Activated CD4-positive, alpha-beta T cell treated with anti-CD3 and anti-CD28 coated beads for 4 hours (primary cell): ENCODE measurements around the gene DNHD1.
A peak's percentile ranks its signal among the peaks of the same experiment; 100 is the strongest.

Experiments used
- DNase-seq, 2 donors: peaks; one replicate each; pipeline ENCODE4 v3.0.0-alpha.2; 2020

The DNHD1 gene, protein sequence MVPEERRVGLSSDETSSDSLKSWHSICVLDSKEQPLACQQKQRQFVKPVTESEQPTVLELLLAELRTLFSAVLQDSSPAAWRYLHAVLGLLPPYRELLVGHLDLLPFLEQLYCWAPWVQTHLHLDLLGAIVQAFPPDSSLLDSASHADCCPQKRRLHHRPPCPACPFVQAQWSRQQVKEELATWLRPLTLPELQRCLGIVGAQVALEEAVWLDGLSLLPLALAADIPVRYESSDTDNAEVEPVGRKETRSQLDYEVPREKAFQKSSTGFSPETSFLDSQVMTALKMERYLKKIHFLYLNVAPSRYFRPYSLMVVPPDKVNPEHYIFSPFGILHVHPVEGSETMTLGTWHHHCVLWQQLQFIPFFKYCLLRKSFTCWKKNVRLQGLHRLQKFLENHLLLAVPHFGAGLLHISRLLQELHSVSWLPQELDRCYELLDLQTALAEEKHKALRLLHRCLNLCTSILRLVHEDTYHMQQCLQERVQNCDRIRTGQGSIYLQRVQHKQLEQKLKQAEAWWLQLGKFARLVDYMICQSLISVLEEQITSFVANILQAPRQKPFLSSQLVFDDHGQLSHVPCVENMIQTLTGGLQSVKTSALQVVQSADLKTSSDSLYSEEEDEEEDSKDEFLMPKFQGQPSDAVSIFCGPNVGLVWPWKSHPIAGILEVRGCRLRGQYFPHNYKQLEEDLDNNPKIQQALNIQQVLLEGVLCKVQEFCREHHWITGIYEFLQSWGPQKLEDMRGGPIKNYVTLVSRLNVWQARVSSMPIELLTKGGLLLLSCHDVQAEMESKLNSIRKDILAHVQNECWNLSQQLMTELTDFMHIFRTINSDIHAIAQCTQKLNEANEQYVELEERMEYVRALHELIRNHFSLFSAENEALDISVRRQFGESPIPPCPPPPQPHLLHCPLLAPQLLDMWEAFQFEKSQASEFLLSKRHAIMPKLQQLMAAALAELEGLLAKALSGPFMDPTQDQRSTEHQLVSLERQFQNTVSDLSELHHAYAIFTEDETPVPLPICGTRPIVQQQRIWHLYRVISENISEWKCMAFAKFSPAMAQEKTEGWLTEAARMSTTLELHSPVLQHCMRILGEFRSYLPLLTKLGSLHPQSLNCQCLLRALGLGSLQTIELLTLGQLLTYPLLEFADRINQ (N-terminal part only)

DNA sequence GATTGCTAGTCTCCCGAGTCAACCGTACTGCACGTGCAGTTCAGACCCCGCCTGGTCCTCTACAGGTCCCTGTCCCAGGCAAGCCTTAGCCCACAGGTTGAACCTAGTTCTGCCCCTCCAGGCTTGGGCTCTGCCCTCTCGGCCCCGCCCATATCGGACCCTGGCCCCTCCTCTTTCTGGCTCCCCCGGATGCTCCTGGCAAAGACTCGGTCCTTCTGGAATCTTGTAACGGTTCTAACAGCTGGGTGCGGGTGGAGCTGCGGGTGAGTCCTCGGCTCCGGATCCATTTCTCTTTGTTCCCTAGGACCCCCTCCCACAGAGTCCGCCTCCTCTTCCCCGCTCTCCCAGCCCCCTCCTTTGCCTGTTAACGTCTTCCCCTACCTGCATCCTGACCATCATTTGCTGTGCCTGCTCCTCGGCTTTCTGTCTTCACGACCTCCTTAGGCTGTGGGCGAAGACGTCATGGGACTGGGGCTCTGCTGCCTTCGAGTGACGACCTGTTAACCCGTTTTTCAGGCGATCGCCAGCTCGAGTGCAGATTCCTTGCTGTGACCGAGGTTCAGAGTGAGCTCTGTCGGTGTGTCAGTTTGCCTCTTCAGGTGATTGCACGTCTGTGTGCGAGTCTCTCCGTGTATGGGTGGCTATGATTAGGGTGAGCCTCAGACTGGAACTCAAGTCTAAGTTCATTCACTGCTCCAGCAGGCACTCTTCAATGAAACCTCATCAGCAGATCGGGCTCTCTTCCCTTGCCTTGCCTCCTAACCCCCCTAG, at the start of gene DNHD1:
Gene DNHD1, plus strand, starts transcription at position 212 of the 771 bp plus-strand sequence. CDS start 936 bp downstream, outside the sequence.
- no peak for DNase-seq

DNA sequence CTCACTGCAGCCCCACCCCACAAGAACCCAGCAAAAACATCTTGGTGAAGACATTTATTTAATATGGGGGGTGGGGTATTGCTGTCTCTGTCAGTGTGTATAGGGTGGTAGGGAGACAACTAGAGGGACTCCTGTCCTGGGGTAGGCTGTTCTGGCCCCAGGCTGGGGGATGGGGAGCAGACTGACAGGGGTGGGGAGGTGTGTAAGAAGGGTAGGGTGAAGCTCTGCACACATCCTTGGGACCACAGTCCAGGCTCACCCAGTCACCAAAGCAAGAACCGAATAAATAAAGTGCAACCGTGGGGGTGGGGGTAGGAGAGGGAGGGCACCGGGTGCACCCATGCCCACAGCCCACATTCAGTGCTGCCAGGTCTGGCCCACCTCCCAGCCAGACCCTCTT, 48.5 kb upstream of the DNHD1 start:
- DNase-seq: no peak

DNA sequence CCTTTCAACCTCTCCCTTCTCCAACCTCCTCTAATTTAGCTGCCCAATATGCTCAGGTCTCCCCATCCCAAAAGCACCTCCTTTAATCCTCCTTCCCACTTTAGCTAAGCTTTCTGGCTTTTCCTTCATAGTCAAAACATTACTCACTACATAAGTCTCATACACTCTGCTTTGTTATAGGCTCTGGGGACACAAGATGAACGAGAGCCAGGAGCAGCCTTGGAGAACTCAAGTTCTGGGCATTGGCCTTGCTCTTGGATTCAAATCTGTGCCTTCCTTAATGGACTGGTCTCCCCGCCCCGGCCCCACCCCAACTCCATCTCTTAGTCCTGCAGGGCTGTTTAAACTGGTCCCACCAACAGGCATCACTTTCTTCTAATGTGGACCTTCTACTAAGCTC, 44.9 kb upstream of the DNHD1 start:
- DNase-seq: no peak

DNA sequence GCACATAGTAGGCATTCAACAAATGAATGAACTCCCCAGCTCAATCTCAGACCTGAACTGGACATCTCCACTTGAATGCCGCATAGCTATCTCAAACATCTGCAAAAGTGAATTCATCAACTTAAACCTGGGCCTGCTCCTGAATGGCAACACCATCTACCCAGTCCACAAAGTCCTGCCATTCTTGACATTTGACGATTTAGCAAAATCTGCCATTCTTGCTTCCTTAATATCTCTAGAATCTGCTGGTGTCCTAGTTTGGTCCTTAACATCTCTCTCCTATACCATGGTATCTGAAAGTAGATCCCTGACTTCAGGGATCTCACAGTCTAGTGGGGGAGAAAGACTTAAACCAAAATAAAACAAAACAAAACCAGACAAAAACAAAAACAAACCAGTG, 43.9 kb upstream of the DNHD1 start:
- no peak for DNase-seq

DNA sequence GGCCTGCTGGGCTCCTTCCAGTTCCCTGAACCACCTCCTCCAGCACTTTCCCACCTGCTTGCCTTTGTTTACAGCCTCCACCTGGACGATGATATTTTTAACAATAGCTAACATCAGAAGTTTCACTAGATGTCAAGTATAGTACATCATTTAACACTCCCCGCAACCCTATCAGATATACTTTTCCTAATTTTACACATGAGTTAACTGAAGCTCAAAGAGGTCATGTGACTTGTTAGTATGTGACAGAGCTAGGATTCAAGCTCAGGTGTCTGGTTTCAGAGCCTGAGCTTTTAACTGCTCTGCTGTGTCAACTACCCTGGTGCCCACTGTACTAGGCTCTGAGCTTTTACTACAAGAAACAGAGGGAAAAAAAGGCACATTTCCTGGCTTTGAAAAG, 42.0 kb upstream of the DNHD1 start:
- DNase-seq: no peak

DNA sequence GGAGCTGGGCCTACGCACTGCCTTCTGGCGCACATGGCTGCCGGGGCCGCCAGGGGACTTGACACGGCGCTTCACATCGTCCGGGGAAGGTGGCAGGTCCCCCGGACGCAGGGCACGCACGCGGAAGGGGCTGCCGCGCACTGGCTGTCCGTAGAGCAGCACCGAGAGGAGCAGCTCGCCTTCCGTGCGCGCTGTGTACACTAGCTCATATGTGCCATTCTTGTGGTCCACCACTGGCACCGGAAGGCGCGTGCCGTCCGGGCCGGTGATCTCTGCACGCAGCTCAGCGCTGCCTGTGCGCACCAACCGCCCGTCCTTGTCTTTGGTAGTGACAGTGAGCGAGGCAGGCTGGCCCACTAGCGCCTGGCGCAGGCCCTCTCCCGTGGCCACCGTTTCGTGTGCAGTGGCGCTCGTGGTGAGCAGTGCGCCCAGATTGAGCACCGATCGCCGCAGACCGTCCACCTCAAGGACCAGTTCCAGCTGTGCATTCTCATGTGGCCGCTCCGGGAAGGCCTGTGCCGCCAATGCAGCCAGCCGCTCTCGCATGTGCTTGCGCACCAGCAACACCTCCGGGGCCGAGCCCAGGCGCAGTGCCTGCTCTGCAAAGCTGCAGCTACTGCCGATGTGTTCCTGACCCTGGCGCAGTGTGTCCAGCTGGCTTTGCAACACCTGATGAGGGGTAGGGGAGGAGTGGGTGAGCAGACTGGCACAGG, 40.6 kb upstream of the DNHD1 start:
- DNase-seq: no peak

DNA sequence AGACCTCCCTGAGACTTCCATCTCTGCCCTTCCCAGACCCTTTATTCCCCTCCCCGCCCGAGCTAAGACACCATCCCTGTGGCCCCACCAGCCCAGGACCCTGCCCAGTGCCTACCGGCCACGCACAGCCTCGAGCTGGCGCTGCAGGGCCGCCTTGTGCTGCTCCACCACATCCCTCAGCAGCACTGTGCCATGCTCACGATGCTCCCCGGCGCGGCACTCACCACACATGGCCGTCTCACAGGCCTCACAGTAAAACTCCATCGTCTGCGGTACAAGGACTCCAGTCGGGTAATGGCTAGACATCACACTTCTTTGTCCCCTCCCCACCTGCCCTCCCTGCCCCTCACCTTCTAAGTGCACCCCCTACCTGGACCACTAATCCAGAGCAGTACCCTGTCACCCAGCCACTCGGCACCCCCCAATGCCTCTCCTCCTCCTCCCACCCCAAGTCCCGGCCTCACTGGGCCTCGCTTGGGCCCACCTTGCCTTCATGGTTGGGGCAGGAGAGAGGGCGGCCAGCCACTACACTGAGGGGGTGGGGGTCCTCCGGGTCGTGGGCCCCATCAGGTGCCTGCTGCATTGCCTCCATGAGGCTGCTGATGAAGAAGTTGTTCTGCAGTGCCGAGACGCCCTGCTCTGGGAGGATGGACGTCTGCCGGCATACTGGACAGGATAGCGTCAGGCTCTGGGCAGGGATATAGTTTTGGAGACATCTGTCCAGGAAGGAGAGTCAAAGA, 39.3 kb upstream of the DNHD1 start:
- DNase-seq: no peak

DNA sequence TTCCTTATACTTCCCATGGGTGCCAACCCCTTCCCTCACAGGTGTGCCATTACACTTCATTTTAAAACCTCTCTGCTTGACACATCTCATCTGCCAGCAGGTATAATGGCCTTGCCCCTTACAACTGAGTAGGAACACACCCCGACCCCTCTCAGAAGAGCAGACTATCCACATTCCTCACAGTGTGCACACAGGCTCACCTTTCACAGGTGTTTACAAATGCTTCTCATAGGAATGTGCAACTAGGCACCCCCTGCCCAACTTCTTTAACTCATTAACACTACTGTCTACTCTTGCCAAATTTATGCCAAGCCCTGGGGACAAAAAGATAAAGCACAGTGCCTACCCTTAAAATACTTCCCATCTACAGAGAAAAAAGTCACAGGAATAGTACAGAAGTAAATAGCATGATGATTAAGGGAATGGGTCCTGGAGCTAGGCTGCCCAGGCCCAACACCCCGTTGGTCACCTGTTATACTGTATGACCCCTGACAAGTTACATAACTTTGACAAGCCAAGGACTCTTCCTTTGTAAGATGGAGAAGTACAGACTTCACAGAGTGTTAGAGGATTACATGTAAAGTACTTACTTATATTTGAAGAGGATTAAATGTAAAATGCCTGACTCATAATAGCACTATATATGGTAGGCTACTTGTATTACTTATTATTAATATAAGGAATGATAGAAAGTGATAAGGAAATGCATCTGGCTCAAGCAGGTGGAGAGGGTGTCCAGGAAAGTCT, 38.6 kb upstream of the DNHD1 start:
- no peak for DNase-seq

DNA sequence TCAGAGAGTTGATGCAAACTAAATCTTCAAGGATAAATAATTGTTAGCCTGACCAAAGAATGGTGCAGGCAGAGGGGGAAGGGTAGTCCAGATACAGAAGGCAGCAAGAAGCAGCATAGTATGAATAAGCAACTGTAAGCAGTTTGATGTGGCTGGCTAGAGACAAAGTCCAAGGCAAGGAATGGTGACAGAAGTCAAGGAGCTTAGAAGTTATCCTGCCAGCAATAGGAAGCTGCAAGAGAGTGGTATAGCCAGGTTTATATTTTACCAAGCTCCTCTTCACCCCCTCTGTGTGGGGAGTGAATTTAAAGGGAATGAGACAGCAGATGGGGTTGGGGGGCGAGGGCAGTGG, 38.0 kb upstream of the DNHD1 start:
- DNase-seq: no peak

DNA sequence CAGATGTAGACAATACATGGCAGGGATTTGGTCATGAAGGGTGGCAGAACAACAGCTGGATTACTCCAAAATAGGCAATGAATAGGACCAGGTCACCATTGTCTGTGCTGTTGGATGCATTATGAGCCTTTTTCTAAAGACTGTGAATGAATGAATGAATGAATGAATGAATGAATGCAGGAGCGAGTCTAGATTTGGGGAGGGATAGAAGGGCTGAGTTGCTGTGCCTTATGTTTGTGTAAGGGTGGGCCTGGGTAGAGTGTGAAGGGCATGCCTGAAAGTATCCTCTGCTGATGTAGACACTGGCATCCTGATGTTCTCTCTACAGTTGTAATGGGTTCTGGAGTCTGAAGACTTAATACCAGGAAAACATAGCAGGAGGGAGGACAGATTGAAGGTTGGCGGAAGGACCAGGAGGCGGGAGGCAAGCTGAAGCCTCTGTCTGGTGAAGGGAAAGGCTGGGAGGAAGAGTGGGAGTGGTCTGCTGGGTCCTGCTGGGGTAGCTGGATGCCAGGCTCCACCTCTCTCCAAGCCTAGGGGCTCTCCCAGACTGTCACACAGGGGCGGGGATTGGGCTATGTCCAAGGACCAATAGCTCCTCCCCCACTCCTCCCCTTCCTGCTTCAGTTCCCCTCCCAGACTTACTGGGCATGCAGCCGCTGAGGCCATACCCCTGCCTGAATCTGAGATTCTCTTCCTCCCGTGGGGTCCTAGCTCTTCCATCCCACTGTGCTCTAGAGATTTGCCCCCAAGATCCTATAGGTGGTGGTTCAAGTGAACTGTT, 28.2 kb upstream of the DNHD1 start:
- DNase-seq: no peak

DNA sequence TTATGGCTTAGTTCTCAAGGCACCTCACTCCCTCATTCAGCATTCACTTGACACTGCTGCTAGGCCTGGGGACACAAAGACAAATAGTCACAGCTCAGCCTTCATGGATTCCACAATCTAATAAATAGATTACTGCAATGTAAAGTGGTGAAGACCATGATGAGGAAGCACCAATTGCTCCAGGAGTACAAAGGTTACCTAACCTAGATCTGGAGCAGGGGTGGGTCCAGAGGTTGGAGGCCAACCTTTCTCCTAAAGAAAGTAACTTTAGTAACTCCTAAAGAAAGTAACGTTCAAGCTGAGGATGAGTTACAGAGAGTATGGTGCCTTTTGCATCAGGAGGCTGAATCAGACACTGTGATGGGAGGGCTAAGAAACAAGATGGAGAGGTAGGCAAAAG, 27.5 kb upstream of the DNHD1 start:
- DNase-seq: no peak

DNA sequence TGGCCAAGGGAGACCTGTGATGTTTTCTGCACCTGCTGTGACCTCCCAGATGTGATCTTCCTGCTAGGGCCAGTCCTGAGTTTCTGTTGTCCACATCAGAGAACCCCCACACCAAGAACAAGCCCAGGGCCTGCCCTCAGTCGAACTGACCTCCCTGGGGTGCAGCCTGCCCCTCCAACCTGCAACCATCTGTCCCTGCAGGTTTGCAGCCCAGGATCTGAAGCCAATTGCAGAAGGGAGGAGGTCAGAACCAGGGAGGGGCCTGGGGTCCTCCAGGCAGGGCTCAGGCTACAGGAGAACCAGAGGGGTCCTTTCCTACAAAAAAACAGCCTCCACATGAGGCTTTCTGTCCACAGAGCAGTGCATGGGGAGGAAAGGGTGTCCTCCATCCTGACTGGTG, 24.1 kb upstream of the DNHD1 start:
- no peak for DNase-seq

DNA sequence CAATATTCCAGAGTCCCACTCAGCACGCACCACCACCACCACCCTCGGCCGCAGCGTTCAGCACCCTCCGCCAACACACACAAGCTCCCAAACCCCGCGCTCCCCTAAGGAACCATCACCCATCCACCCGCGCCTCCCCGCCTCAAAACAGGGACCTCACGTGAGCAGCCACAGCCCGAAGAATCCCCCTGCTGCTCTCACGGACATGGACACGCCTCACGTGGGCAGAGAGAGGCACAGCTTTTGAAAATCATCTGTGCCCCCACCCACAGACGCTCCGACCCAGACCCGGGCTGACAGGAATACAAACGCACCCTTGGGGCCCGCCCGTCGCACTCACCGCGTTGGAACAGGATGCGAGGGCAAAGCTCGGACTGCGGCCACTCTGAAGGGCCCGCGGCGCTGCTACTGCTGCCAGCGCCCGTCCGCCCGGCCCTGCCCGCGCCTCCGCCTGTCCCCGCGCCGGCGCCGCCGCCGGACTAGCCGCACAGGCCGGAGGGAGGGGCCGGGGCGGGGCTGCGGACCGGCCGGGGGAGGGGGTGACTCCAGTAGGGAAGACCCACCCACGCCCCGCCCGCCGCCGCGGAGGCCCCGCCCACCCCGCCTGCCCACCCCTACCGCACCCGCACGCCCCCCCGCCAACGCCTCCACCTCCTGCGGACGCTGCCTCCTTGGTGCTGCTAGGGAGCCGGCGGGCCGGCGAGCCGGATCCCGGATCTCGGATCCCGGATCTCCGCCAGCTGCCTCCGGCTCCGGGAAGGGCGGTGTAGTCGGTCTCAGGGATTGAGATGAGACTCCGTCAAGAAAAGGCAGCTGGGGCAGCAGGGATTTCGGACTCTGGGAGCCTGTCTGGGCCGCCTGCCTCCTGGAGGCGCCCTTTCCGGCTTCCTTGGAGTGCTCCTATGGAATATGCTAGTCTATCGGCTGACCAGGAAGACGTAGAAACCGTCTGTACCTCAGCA, 23.3 kb upstream of the DNHD1 start, which contains the start of gene TRIM3:
Gene TRIM3, minus strand, starts transcription at position 491 of the 962 bp plus-strand sequence. CDS start 8,246 bp downstream, outside the sequence.
- DNase-seq: peak; percentile 73 to 81

DNA sequence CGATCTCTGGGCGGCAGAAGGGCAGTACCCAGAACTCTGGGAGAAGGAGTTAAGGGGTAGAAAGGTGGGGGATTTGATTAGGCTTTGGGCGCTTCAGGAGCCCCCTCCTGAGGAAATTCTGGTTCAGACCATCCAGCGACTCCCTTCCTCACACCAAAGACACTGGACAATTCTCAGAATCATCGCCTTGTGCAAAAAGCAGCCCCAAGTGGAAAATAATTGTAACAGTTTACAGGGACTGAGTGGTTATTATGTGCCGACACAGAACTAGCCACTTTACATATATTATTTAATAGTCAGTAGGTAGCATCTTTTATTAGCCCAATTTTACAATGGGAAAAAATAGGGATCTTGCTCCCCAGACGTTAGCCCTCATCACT, 22.7 kb upstream of the DNHD1 start:
- DNase-seq: no peak

DNA sequence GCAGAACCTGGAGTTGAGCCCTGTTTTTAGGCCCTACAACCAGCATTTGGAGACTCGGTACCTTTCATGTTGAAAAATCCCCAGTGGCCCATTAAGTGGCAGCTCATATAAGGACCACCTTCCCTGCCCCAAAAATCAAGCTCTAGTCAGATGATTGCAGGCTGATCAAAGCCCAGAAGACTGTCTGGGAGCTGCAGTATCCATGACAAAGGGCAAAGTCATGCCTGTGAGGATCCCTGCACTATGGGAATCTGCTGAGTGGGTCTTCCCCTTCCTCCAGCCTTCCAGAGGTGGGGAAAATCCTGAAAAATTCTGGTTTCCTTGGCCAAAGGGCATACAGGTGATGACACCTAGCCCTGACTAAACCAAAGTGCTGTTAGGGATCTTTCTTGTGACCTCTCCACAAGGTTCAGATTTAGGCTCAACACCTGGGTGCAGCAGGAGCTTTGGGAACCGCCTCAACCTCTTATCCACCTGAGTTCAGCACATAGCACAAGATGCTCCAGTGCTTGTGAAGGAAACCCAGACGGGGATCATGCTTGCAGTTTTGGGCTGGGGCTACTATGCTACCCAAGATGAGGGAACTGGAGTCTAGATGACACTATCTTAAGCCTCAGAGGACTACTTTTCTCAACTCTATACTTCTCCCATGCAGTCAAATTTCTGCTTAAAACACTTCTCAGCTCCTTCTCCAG, 22.1 kb upstream of the DNHD1 start:
- no peak for DNase-seq

DNA sequence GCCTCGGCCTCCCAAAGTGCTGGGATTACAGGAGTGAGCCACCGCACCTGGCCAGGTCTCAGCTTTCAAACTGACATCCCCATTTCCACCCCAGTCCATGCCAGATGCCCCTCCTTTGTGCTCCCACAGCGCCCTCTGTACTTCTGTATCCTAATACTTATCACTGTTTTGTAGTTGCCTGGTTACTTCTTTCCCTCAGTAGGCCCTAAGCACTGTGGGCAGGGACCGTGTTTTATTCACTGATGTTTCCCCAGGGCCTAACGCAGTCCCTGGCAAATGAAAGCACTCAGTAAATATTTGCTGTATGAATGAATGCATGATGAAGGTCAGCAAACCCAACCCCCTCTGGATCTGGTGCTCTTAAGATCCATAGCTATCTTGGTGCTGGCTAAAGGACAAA, 21.1 kb upstream of the DNHD1 start:
- no peak for DNase-seq

DNA sequence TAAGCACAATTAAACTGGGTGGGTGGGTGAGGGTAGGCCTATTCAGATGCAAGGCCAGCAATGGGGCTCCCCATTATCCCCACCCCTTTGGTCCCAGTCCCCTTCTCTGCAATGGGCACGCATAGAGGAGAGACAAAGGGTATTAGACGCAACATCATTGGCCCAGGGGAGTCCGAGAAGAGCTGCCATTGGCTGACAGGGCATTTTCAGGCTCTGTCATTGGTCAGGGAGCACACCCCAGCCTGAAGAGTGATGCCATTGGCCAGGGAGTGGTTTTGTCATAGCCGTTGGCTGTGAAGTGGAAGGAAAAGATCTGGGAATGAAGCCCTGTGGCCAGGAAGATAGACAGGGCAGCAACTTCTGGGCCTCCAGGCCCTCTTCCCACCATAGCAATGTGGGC, 20.5 kb upstream of the DNHD1 start:
- DNase-seq: no peak
